ENCODE data around the gene SNX11.
"Not testable (repeated sequence)": the region's sequence is repeated elsewhere in the genome, so short reads cannot be mapped to it uniquely, and the experiment has no call there.

The SNX11 gene
- 33.8 to 91.0 (median 44.4) reads per million in 18 experiments for total RNA-seq

DNA sequence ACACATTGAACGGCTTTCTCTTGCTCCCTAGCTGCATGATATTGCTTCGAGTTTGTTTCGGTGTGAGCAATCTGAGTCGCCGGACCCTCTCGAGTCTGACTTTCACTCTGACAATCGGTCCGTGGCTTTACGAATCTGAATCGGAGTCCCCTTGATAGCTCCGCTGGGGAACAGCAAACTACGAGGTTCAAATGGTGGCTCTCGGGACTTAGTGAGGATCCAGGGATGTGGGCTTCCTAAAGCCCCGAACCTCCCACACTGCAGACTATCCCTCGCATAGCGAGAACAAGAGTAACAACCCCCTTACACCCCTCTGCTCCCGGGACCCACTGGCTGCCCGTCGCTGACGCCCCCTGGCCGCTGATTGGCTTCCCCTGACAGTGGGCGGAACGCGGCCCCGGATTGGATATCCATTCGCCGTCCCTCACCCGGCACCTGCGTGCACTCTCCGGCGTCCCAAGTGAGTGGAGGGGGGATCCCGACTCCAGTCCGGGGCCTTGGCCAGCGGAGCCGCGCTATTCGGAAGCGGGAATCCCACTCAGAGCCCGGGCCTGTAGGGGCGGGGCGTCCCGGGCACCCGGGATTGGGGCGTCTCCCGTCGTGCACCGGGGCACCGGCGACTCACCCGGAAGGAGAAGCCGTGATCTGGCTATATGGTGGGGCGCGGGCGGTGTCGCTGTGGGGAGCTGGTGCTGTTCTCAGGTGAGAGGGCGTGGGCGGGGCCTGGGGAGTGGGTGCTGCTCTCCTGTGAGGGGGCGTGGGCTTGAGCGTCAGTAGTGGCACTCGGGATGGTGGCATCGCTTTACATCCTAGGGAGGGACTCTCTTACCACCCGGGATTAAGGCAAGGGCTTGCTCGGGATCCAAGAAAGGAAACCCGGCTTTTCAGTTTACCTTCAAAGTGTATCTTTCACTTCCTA is at the start of gene SNX11:
SNX11 (plus strand) TSS at position 630 of the 919 bp plus-strand sequence. CDS start 4,278 bp downstream, outside the sequence.
- peak; percentile 83 to 85 for DNase-seq

GRCh38 chr17:48058393-48059124 is 49.0 kb upstream of the SNX11 start:
- no peak for DNase-seq

GRCh38 chr17:48059125-48059668 is 48.4 kb upstream of the SNX11 start:
- no peak for DNase-seq

GRCh38 chr17:48060249-48060648 is 47.3 kb upstream of the SNX11 start:
- peak in 1 of 2 donors; percentile 30 for DNase-seq

GRCh38 chr17:48062273-48062672 is 45.3 kb upstream of the SNX11 start:
- no peak for DNase-seq

DNA sequence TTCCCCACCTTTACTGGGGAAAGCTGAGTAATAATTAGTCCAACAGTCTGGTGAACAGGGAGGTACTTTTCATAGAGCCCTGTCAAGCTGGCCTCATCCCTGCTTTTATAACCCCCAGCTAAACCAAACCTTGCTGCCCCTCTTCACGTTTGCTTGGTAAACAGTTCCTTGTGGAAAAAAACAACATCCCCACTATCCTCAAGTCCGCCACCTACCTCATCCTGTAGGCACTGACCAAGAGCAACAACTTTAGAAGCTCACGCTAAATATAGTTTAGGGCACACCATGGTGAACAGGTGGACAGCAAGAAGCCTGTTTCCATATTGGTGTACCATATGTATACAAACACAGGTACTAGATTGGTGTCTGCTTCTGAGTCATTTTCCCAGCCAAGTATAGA is 42.9 kb upstream of the SNX11 start:
- DNase-seq = no peak

DNA sequence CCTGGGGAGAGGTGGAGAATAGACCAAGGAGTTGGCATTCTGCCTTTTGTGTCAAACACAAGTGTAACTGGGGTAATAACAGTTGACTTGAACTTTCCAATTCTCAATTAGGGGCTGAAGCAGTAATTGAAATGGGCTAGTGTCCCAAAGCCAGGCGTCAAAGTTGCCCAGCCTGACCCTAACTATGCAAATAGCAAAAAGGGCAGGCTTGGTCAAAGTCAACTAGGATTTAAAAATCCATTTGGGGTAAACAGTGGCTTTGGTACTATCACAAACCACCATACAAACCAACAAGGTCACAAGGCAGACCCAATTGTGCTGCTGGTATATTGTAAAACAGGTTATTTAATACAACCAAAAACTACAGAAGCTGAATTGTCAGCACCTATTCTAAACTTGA is 41.4 kb upstream of the SNX11 start:
- DNase-seq = no peak

GRCh38 chr17:48066656-48067055 is 40.9 kb upstream of the SNX11 start:
- DNase-seq = no peak

GRCh38 chr17:48067245-48067644 is 40.3 kb upstream of the SNX11 start:
- no peak for DNase-seq

DNA sequence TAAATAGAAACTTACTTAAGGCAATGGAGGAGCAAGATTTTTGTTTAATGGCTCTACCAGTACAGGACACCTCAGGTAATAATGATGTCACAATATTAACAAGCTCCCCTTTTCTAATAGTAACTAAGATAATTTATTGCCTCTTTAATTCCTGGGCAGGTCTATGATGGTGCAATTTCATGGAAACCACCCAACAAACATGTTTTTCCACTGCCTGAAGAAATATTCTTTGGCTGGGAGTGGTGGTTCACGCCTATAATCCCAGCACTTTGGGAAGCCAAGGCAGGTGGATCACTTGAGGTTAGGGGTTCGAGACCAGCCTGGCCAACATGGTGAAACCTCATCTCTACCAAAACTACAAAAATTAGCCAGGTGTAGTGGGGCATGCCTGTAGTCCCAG is 39.8 kb upstream of the SNX11 start:
- DNase-seq = not testable (repeated sequence)

DNA sequence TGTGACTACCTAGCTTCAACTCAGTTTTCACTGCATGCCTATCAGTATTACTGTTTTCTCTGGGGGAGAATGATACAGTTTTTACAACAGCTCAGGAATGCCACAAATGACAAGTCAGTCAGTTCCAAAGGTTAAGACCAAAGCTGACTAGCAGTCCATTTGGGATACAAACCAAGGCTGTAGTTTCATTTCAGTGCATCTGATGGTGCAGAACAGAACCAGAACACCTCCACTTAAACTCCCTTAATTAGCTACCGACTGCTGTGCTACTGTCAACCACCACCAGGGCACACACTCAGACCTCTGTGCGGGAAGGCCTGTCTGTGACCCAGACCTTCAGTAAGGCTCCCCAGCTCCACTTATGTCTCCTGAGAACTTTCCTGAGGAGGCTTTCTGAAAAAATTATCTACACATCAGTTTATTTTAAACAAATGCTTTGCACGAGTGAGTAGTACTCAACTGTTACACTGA is 39.0 kb upstream of the SNX11 start:
- peak in 1 of 2 donors; percentile 20 for DNase-seq

GRCh38 chr17:48070195-48070594 is 37.4 kb upstream of the SNX11 start:
- no peak for DNase-seq

DNA sequence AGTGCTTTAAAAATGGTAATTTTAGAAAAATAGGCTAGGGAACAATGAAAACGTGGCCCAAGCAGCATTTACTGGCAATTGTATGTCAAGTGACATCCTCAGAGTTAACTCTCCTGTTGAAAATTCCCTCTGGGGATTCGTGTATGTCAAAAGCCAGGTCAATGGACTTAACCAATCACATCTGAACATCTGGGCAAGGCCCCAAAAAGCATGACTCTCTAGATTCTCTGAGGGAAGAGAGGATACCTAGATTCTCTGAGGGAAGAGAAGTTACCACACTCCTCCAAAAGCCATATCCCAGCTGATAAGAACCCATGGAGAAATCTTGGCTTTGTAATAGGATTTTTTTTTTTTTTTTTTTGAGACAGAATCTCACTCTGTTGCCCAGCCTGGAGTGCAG is 35.9 kb upstream of the SNX11 start:
- no peak for DNase-seq

DNA sequence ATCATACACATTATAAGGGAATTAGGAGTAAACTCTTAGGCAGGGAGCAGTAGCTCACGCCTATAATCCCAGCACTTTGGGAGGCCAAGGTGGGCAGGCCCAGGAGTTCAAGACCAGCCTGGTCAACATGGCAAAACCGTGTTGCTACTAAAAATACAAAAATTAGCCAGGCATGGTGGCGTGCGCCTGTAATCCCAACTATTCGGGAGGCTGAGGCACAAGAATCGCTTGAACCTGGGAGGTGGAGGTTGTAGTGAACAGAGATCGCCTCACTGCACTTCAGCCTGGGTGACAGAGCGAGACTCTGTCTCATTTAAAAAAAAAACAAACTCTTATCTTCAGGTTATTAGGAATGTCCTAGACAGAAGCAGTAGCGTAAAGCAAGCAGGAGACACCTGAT is 34.8 kb upstream of the SNX11 start:
- not testable (repeated sequence) for DNase-seq

GRCh38 chr17:48073566-48074094 is 33.9 kb upstream of the SNX11 start:
- DNase-seq = not testable (repeated sequence)

- peak; percentile 87 to 90 for DNase-seq
Observed at GRCh38 chr17:48074322-48075081, 33.1 kb upstream of the SNX11 start.

DNA sequence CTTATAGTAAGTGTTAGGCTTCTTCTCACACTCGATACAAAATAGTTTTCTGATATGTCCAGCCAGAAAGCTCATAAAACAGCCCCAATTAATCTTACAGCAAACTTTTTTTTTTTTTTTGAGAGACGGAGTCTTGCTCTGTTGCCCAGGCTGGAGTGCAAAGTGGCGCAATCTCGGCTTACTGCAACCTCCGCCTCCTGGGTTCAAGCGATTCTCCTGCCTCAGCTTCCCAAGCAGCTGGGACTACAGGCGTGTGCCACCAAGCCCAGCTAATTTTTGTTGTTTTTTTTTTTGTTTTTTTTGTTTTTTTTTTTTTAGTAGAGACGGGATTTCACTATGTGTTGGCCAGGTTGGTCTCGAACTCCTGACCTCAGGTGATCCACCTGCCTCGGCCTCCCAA is 30.4 kb upstream of the SNX11 start:
- DNase-seq = not testable (repeated sequence)

DNA sequence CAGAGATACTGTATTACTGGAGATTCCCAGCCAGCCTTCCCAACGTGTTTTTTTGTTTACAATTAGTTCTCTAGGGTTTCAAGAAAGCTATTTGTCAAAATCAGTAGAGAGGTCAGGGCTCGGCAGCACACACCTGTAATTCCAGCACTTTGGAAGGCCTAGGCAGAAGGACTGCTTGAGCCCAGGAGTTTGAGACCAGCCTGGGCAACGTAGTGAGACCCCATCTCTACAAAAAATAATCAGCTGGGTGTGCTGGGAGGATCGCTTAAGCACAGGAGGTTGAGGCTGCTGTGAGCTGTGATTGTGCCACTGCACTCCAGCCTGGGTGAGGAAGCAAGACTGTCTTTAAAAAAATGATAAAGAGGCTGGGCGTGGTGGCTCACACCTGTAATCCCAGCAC is 25.7 kb upstream of the SNX11 start:
- DNase-seq = no peak

- no peak for DNase-seq
Observed at GRCh38 chr17:48084932-48085331, 22.6 kb upstream of the SNX11 start.

DNA sequence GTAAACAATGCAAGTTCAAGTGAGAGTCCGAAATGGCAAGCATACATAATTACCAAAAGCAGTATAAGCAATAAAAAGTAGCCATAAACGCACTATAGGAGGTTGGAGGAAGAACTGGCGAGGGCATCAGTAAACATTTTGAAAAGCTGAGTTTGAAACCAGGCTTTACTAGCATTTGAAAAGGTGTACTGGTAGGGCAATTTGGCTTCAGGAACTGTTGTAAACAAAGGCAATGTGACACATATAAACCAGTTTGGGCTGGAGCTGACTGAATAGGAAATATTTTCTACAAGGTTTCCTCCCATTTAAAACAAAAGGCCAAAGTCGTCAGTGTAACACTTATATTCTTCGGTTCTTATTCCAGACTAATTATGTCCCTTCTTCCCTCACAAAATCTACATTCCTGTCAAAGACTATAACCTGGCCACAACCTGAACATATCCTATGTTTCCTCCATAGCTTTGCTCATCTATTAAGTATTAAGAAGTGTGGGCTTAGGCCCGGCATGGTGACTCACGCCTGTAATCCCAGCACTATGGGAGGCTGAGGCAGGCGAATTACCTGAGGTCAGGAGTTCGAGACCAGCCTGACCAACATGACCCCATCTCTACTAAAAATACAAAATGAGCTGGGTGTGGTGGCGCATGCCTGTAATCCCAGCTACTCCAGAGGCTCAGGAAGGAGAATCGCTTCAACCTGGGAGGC is 14.1 kb upstream of the SNX11 start:
- DNase-seq = no peak

DNA sequence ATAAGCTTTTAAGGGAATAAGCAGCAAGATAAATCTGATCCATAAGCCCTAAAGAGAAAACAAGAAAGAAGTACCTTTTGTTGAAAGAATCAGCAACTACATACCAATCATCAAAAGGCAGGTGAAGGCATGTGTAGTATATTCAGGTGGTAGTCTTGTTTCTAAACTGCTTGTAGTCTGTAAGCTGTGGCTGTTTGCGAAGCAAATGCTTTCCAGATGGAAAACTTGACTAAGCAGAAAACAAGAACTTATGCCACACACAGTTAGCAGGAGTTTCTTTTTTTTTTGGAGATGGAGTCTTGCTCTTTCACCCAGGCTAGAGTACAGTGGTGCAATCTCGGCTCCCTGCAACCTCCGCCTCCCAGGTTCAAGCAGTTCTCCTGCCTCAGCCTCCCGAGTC is 12.0 kb upstream of the SNX11 start:
- DNase-seq = no peak

DNA sequence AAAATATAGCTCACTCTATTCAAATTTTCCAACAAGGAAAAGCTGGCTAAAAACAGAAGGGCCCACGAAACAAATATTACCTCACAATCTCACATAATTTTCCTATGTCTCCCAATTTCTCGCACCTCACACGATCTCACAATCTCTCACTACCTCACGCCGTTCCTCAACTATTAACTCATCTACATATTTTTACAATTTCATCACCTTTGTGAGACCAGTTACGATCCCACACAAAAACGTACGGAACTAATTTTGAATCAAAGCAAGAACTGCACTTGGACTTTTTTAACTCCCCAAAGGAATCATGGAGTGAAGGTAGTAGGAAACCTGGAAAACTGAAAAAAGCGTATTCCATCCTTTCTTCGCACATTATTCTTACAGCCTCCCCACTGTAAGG is 7.4 kb upstream of the SNX11 start:
- DNase-seq = no peak
